Measurements from ENCODE around the gene LCT.
"Not testable (repeated sequence)": the region's sequence is repeated elsewhere in the genome, so short reads cannot be mapped to it uniquely, and the experiment has no call there.

The LCT gene

GRCh38 chr2:135836596-135837270, at the start of gene LCT:
Gene LCT (minus strand): TSS chr2:135837184. CDS start chr2:135837169, 15 bp downstream.
- DNase-seq (ENCODE audit: low read depth), result no peak

DNA sequence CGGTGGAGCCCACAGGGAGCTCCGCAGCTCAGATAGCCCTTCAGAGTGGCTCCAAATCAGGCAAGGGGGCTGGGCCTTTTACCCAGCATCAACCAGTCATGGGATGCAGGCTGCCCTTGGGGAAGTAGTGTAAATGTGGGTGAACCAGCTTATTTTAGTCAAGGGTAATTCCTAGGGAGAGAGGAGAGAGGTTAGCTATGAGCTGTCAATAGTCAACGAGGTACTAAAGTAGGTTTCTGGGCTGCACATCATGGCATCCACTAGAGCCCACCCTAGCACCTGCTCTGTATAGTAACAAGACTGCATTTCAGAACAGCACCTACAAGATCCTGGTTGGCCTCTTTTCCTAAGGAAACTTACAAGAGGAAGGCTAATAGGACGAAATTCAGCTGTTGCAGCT, 48.7 kb upstream of the LCT start:
- DNase-seq (ENCODE audit: low read depth), result no peak

DNA sequence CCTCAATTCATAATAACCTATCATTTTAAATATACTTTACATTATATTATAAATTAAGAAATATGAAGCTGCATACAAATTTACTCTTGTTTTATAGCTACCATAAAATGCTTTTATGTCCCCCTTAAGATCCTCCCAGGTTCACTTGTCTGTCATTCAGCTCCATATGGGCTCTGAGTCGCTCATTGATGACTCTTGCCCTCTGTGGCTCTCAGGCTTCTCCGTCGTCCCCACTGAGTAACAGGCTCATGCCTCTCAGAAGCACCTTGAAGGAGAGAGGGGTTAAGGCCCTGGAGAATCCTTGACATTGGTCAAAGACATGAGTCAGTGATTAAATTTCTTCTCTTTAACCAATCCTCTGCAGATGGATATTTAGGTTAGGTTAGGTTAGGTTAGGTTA, 45.4 kb upstream of the LCT start:
- no peak for DNase-seq (ENCODE audit: low read depth)

- not testable (repeated sequence) for DNase-seq (ENCODE audit: low read depth)
These were observed 39.8 kb upstream of the LCT start for GRCh38 chr2:135876770-135877169.

GRCh38 chr2:135876066-135876711, 39.2 kb upstream of the LCT start, which contains the start of gene MCM6:
Gene MCM6 (minus strand): TSS chr2:135876443. CDS start chr2:135876365, 78 bp downstream.
- DNase-seq (ENCODE audit: low read depth), result peak; percentile 93

GRCh38 chr2:135875491-135876065, 38.6 kb upstream of the LCT start:
- DNase-seq (ENCODE audit: low read depth), result no peak

GRCh38 chr2:135874777-135875365, 37.9 kb upstream of the LCT start:
- no peak for DNase-seq (ENCODE audit: low read depth)

- DNase-seq (ENCODE audit: low read depth), result no peak
These were observed 33.6 kb upstream of the LCT start for GRCh38 chr2:135870571-135870970.

GRCh38 chr2:135863233-135863632, 26.2 kb upstream of the LCT start:
- DNase-seq (ENCODE audit: low read depth), result no peak

DNA sequence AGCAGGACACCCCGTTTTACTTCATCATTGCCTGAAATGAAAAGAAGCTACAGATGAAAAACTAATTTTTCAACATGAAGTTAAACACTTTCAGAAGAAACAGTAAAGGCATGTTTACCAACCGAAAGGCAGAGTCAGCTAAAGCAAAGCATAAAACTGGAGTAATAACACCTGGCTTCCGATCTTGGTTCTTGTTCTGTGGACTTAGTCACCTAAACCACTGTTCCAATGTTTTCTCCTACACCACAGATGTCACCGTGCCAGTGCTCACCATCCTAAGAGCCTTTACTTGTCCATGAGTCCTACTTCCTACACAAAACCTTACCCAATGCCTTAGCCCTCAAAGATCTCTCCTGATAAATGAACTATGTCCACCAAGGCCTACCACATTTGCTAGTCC, 25.7 kb upstream of the LCT start:
- DNase-seq (ENCODE audit: low read depth), result no peak

DNA sequence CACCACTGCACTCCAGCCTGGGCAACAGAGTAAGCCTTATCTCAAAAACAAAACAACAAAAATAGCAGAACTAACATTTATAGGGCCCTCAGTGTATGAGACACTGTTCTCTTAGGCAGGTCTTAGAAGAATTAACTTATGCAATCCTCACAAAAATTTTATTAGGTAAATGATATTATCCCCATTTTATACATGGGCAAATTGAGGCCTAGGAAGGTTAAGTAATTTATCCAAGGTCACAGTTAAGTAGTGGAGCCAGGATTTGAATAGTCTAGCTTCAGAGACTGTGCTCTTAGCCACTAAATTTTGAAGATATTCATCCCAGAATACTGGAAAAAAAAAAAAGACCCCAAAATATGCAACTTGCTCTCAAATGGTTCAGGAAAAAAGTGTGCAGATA, 16.4 kb upstream of the LCT start:
- DNase-seq (ENCODE audit: low read depth), result no peak

DNA sequence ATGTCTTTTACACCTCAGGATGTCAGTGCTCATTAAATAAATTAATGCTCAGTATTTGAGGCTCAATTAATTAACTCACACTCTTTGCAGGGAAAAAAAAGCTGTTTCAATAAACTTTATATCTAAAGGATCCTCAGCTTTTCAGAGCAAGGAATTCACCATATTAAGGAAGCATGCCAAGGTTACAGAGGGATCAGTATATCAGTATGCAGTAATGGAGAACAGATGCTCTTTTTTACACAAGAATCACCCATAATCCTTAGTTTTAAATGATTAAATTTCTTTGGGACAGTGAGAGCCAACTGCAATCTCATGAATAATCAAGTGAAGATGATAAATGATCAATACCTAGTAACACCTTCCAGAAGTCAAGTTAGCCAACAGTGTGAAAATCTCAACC, 14.9 kb upstream of the LCT start:
- DNase-seq (ENCODE audit: low read depth), result no peak

DNA sequence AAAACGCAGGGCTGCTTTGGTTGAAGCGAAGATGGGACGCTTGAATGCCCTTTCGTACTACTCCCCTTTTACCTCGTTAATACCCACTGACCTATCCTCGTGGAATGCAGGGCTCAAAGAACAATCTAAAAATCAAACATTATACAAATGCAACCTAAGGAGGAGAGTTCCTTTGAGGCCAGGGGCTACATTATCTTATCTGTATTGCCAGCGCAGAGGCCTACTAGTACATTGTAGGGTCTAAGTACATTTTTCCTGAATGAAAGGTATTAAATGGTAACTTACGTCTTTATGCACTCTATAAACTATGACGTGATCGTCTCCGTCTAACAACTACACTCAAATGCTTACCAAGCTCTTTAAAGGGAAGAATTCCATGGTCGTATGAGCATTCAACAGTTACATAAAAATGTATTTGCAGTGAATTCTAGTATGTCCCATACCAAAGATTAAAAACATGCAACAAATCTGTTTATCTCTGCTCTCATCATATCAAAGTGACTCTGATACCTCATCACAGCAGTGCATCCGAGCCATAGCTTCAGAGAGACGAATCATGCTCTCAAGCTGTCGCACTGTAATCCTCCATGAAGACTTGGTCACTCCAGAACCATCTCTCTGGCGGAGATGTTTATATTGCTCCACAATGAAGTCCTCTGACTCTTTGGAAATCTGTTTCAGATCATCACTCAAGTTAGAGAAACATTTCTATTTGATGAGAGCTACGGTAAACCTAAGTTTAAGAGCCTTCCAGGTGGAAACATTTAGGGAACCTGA, 14.1 kb upstream of the LCT start:
- DNase-seq (ENCODE audit: low read depth), result no peak

DNA sequence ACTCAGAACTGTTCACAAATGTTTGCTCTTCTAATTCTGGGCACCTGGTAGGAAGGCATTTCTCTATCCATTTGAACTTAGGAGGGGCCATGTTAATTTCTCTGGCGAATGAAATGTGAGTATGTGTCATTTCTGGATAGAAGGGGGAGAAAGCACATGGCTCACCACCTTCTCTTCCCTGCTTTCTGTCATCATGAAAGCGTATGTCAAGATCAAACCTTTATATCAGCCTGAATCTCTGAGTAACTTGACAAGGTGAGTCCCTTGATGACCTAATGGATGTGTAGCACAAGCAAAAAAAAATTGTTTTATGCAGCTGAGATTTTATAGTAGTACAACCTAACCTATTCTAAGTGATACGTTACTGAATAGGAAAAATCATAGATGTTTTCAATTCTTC, 12.1 kb upstream of the LCT start:
- DNase-seq (ENCODE audit: low read depth), result no peak

- DNase-seq (ENCODE audit: low read depth), result no peak
These were observed 9.0 kb upstream of the LCT start for GRCh38 chr2:135845997-135846396.

- DNase-seq (ENCODE audit: low read depth), result no peak
These were observed 8.3 kb upstream of the LCT start for GRCh38 chr2:135845257-135845656.

DNA sequence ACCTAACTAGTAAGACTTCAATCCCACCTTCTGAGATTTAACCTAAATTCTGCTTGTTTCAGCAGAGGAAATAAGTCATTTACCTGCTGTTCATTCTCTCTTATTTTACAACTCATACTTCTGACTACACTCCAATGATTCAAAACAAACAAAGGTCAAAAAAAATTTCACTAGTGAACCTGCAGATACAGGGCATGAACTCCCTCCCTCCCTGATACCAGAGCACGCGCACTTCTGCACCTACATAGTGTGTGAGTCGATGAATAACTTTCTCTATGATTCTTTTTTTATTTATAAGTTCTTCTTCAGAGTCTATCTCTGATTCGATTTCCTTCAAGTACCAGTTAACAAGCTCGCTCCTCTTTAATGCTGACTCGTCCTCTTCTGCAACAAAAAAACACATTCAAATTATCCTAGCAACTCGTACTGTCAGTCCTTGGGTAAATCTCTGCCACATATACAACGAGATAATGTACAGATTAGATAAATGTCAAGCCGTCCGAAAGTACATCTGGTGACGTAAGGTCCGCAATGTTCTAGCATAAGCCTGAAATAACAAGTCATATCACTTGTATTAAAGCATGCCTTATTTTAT, 7.4 kb upstream of the LCT start:
- DNase-seq (ENCODE audit: low read depth), result no peak

- no peak for DNase-seq (ENCODE audit: low read depth)
These were observed 6.7 kb upstream of the LCT start for GRCh38 chr2:135843671-135844070.

DNA sequence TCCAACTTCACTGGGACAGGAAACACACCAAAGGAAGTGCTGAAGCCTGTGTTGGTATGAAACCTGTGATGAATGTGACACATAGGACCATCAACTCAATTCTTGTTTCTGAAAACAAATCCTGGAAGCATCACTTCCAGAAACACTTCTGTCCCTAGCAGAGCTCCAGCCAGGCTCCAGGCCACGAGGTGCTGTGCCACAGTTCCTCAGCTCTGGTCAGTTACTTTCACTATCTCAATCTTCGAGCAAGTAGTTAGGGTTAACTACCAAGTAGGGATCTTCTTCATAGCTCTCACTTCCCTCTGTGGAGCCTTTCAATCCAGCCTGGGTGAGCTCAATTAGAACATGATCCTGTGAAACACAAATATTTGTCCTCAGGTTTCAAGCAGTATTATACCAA, 3.6 kb upstream of the LCT start:
- no peak for DNase-seq (ENCODE audit: low read depth)

- no peak for DNase-seq (ENCODE audit: low read depth)
These were observed 2.7 kb upstream of the LCT start for GRCh38 chr2:135839713-135840112.

DNA sequence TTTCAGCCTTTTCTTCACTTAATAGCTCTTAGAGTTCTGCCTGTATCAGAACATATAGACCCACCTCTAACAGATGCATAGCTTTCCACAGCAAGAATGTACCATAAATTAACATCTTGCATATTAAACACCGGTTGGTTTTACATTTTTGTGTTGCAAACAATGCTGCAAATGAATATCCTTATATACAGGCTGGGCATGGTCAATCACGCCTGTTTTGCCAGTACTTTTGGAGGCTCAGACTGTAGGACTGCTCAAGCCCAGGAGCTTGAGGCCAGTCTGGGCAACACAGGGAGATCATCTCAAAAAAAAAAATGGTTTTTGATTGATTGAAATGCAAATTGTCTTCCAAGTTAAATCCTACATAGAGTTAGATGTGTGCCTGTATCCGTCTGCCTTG, 1.5 kb upstream of the LCT start:
- DNase-seq (ENCODE audit: low read depth), result no peak

DNA sequence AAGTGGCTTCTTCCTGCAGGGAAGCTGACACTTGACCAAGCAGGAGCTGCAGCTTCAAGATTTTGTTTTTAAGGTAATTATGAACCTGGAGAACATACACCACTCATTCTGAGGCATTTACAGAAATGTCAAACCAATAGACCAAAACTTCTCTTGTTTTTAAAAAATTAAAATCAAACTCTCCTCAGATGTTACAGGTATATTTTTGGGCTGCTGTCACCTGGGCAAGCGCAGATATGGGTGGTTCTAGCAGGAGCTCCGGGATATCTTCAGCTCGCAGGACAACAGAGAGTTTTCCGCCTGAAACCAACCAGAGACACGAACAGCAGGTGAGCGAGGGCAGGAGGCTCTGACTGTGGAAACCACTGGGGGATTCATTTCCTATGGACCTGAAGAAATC, 4.1 kb downstream of the LCT start:
- DNase-seq (ENCODE audit: low read depth), result no peak

Data from CMK (cell line).